Measurements from ENCODE around the gene MTREX.

MTREX gene

GRCh38 chr5:55307383-55308253, at the start of gene MTREX, which contains the start of gene DHX29:
Gene MTREX, plus strand, starts transcription at chr5:55307989. Its CDS starts 25 bp downstream, at chr5:55308014.
Gene DHX29, minus strand, starts transcription at chr5:55307694. Its CDS starts 121 bp downstream, at chr5:55307573.
- no peaks in the 10 kb centered on the region for H3K36me3 ChIP-seq (ENCODE audit: control insufficient read depth, insufficient read depth, low read length)
- peak within 1 kb of the TSS; percentile 87 for H3K9ac ChIP-seq (ENCODE audit: low read length)
- peak within 1 kb of the TSS; percentile 66 for H3K4me3 ChIP-seq (ENCODE audit: low read length)
- H3K27me3 ChIP-seq (ENCODE audit: control insufficient read depth, insufficient read depth, low read length) = no peaks in the 10 kb centered on the region
- no peaks in the 10 kb centered on the region for H3K9me3 ChIP-seq (ENCODE audit: control insufficient read depth, low read length)
- H3K4me1 ChIP-seq (ENCODE audit: control insufficient read depth, insufficient read depth, low read length) = peaks cover 24% of the 10 kb centered on the region

GRCh38 chr5:55258339-55258738, 49.5 kb upstream of the MTREX start:
- no peaks in the 10 kb centered on the region for H3K4me1 ChIP-seq (ENCODE audit: control insufficient read depth, insufficient read depth, low read length)
- H3K9me3 ChIP-seq (ENCODE audit: control insufficient read depth, low read length) = no peaks in the 10 kb centered on the region
- H3K27me3 ChIP-seq (ENCODE audit: control insufficient read depth, insufficient read depth, low read length) = no peaks in the 10 kb centered on the region
- no peak overlapping the region for H3K4me3 ChIP-seq (ENCODE audit: low read length)
- H3K9ac ChIP-seq (ENCODE audit: low read length) = no peak overlapping the region
- H3K36me3 ChIP-seq (ENCODE audit: control insufficient read depth, insufficient read depth, low read length) = no peaks in the 10 kb centered on the region

GRCh38 chr5:55276771-55277170, 31.0 kb upstream of the MTREX start:
- Histone ChIP-seq H3K9ac (ENCODE audit: low read length) (no peak overlapping the region), H3K4me3 (ENCODE audit: low read length) (no peak overlapping the region), H3K36me3 (ENCODE audit: control insufficient read depth, insufficient read depth, low read length) (peaks cover 7% of the 10 kb centered on the region), H3K9me3 (ENCODE audit: control insufficient read depth, low read length) (no peaks in the 10 kb centered on the region), H3K27me3 (ENCODE audit: control insufficient read depth, insufficient read depth, low read length) (no peaks in the 10 kb centered on the region), H3K4me1 (ENCODE audit: control insufficient read depth, insufficient read depth, low read length) (no peaks in the 10 kb centered on the region)

- no peak overlapping the region for H3K9ac ChIP-seq (ENCODE audit: low read length)
- H3K4me3 ChIP-seq (ENCODE audit: low read length) = no peak overlapping the region
- peaks cover 7% of the 10 kb centered on the region for H3K36me3 ChIP-seq (ENCODE audit: control insufficient read depth, insufficient read depth, low read length)
- H3K4me1 ChIP-seq (ENCODE audit: control insufficient read depth, insufficient read depth, low read length) = no peaks in the 10 kb centered on the region
- H3K9me3 ChIP-seq (ENCODE audit: control insufficient read depth, low read length) = no peaks in the 10 kb centered on the region
- H3K27me3 ChIP-seq (ENCODE audit: control insufficient read depth, insufficient read depth, low read length) = no peaks in the 10 kb centered on the region
These were observed 29.0 kb upstream of the MTREX start for GRCh38 chr5:55278778-55279177.

- Histone ChIP-seq H3K9ac (ENCODE audit: low read length) (no peak overlapping the region), H3K4me1 (ENCODE audit: control insufficient read depth, insufficient read depth, low read length) (peaks cover 5% of the 10 kb centered on the region), H3K27me3 (ENCODE audit: control insufficient read depth, insufficient read depth, low read length) (no peaks in the 10 kb centered on the region), H3K36me3 (ENCODE audit: control insufficient read depth, insufficient read depth, low read length) (peaks cover under 1% of the 10 kb centered on the region), H3K9me3 (ENCODE audit: control insufficient read depth, low read length) (no peaks in the 10 kb centered on the region), H3K4me3 (ENCODE audit: low read length) (no peak overlapping the region)
These were observed 21.3 kb upstream of the MTREX start for GRCh38 chr5:55286411-55286933.

GRCh38 chr5:55289808-55290207, 18.0 kb upstream of the MTREX start:
- H3K4me1 ChIP-seq (ENCODE audit: control insufficient read depth, insufficient read depth, low read length) = peaks cover 5% of the 10 kb centered on the region
- no peak overlapping the region for H3K9ac ChIP-seq (ENCODE audit: low read length)
- no peak overlapping the region for H3K4me3 ChIP-seq (ENCODE audit: low read length)
- H3K27me3 ChIP-seq (ENCODE audit: control insufficient read depth, insufficient read depth, low read length) = no peaks in the 10 kb centered on the region
- H3K9me3 ChIP-seq (ENCODE audit: control insufficient read depth, low read length) = no peaks in the 10 kb centered on the region
- peaks cover 5% of the 10 kb centered on the region for H3K36me3 ChIP-seq (ENCODE audit: control insufficient read depth, insufficient read depth, low read length)

- H3K9me3 ChIP-seq (ENCODE audit: control insufficient read depth, low read length) = no peaks in the 10 kb centered on the region
- H3K9ac ChIP-seq (ENCODE audit: low read length) = no peak overlapping the region
- H3K36me3 ChIP-seq (ENCODE audit: control insufficient read depth, insufficient read depth, low read length) = peaks cover 5% of the 10 kb centered on the region
- H3K4me3 ChIP-seq (ENCODE audit: low read length) = no peak overlapping the region
- H3K4me1 ChIP-seq (ENCODE audit: control insufficient read depth, insufficient read depth, low read length) = peaks cover 5% of the 10 kb centered on the region
- H3K27me3 ChIP-seq (ENCODE audit: control insufficient read depth, insufficient read depth, low read length) = no peaks in the 10 kb centered on the region
These were observed 16.8 kb upstream of the MTREX start for GRCh38 chr5:55290991-55291390.

GRCh38 chr5:55294935-55295334, 12.9 kb upstream of the MTREX start:
- Histone ChIP-seq H3K9ac (ENCODE audit: low read length) (no peak overlapping the region), H3K4me1 (ENCODE audit: control insufficient read depth, insufficient read depth, low read length) (no peaks in the 10 kb centered on the region), H3K27me3 (ENCODE audit: control insufficient read depth, insufficient read depth, low read length) (no peaks in the 10 kb centered on the region), H3K36me3 (ENCODE audit: control insufficient read depth, insufficient read depth, low read length) (peaks cover 5% of the 10 kb centered on the region), H3K4me3 (ENCODE audit: low read length) (no peak overlapping the region), H3K9me3 (ENCODE audit: control insufficient read depth, low read length) (no peaks in the 10 kb centered on the region)

GRCh38 chr5:55300890-55301289, 6.9 kb upstream of the MTREX start:
- Histone ChIP-seq H3K9ac (ENCODE audit: low read length) (no peak overlapping the region), H3K36me3 (ENCODE audit: control insufficient read depth, insufficient read depth, low read length) (peaks cover 5% of the 10 kb centered on the region)

GRCh38 chr5:55303238-55303690, 4.5 kb upstream of the MTREX start:
- Histone ChIP-seq H3K36me3 (ENCODE audit: control insufficient read depth, insufficient read depth, low read length) (peaks cover 5% of the 10 kb centered on the region), H3K9ac (ENCODE audit: low read length) (peak overlapping the region; percentile 1), H3K9me3 (ENCODE audit: control insufficient read depth, low read length) (no peaks in the 10 kb centered on the region), H3K4me1 (ENCODE audit: control insufficient read depth, insufficient read depth, low read length) (peaks cover 16% of the 10 kb centered on the region), H3K27me3 (ENCODE audit: control insufficient read depth, insufficient read depth, low read length) (no peaks in the 10 kb centered on the region), H3K4me3 (ENCODE audit: low read length) (no peak overlapping the region)

More at GRCh38 chr5:55300890-55301289, 6.9 kb upstream of the MTREX start:
- H3K4me1 ChIP-seq (ENCODE audit: control insufficient read depth, insufficient read depth, low read length) = peaks cover 9% of the 10 kb centered on the region
- H3K9me3 ChIP-seq (ENCODE audit: control insufficient read depth, low read length) = no peaks in the 10 kb centered on the region
- H3K27me3 ChIP-seq (ENCODE audit: control insufficient read depth, insufficient read depth, low read length) = no peaks in the 10 kb centered on the region
- H3K4me3 ChIP-seq (ENCODE audit: low read length) = no peak overlapping the region

- Histone ChIP-seq H3K9ac (ENCODE audit: low read length) (no peak overlapping the region), H3K4me3 (ENCODE audit: low read length) (no peak overlapping the region), H3K9me3 (ENCODE audit: control insufficient read depth, low read length) (no peaks in the 10 kb centered on the region), H3K4me1 (ENCODE audit: control insufficient read depth, insufficient read depth, low read length) (peaks cover 22% of the 10 kb centered on the region), H3K36me3 (ENCODE audit: control insufficient read depth, insufficient read depth, low read length) (peaks cover 5% of the 10 kb centered on the region), H3K27me3 (ENCODE audit: control insufficient read depth, insufficient read depth, low read length) (no peaks in the 10 kb centered on the region)
These were observed 3.2 kb upstream of the MTREX start for GRCh38 chr5:55304584-55304983.

GRCh38 chr5:55305345-55305744, 2.4 kb upstream of the MTREX start:
- Histone ChIP-seq H3K4me1 (ENCODE audit: control insufficient read depth, insufficient read depth, low read length) (peaks cover 24% of the 10 kb centered on the region), H3K9ac (ENCODE audit: low read length) (no peak overlapping the region), H3K4me3 (ENCODE audit: low read length) (no peak overlapping the region), H3K36me3 (ENCODE audit: control insufficient read depth, insufficient read depth, low read length) (peaks cover 5% of the 10 kb centered on the region), H3K27me3 (ENCODE audit: control insufficient read depth, insufficient read depth, low read length) (no peaks in the 10 kb centered on the region), H3K9me3 (ENCODE audit: control insufficient read depth, low read length) (no peaks in the 10 kb centered on the region)

Measured in mucosa of stomach (tissue), 1 donor.